H1 (cell line): ENCODE results near the gene MYRIP. TPM values are rescaled to one million over a fixed set of nuclear protein-coding genes. Genes with fewer than 3 reads are reported as not detected.

Experiments used
- CTCF ChIA-PET: fragments of 300-600 bp; sonication (Branson Sonifier 250); formaldehyde crosslinking; loops from one replicate; lab custom pipeline; 2021; ENCODE audit not compliant: partially characterized antibody; lab: Charles Lee
- POLR2A ChIA-PET: fragments of 300-600 bp; sonication (Branson Sonifier 250); formaldehyde crosslinking; loops from one replicate; lab custom pipeline; 2021; ENCODE audit warnings: inconsistent platforms; ENCODE audit not compliant: partially characterized antibody; lab: Charles Lee
- DNase-seq, 2 experiments: peaks; one replicate each; pipeline versions ENCODE4 v3.0.0 to v3.0.0-alpha.2; 2010 to 2022; ENCODE audit warnings: low spot score in 2 of 2, low read depth in 1 of 2, mixed read lengths in 1 of 2
- FAIRE-seq: peaks from 2 replicates; lab custom pipeline; 2011; peaks lifted over from hg19 to GRCh38; lab: Jason Lieb, UNC
- H2AFZ ChIP-seq: 2 replicates; pipeline ENCODE4 v1.8.1; 2012; ENCODE audit warnings: low read length, inconsistent platforms
- H2AK5ac ChIP-seq: 2 replicates; pipeline ENCODE4 v1.6.1; 2013; ENCODE audit warnings: low read depth, low read length
- H2BK120ac ChIP-seq: replicated peaks from 2 replicates; pipeline ENCODE3; 2013; ENCODE audit warnings: low read depth, low read length, inconsistent platforms
- H2BK12ac ChIP-seq: 2 replicates; pipeline ENCODE4 v1.6.1; 2013; ENCODE audit warnings: low read depth, low read length
- H2BK15ac ChIP-seq: 2 replicates; pipeline ENCODE4 v1.6.1; 2013; ENCODE audit warnings: low read length
- H2BK20ac ChIP-seq: 2 replicates; pipeline ENCODE4 v1.6.1; 2013; ENCODE audit warnings: low read length
- H2BK5ac ChIP-seq: 2 replicates; pipeline ENCODE4 v1.6.1; 2013; ENCODE audit warnings: low read depth, low read length
- H3K14ac ChIP-seq: 2 replicates; pipeline ENCODE4 v1.6.1; 2013; ENCODE audit warnings: inconsistent platforms; ENCODE audit not compliant: insufficient read length
- H3K18ac ChIP-seq: 2 replicates; pipeline ENCODE4 v1.6.1; 2013; ENCODE audit warnings: low read length; ENCODE audit errors: extremely low read depth
- H3K23ac ChIP-seq: 2 replicates; pipeline ENCODE4 v1.6.1; 2013; ENCODE audit warnings: inconsistent platforms; ENCODE audit not compliant: insufficient read length
- H3K23me2 ChIP-seq: 2 replicates; pipeline ENCODE4 v1.6.1; 2013; ENCODE audit warnings: low read depth, low read length
- H3K27ac ChIP-seq: 2 replicates; pipeline ENCODE4 v1.6.1; 2011; ENCODE audit warnings: low read depth, low read length, inconsistent platforms
- H3K27me3 ChIP-seq, 4 experiments: replicated peaks in 1 of 4; 1 replicate in 1 of 4; 2 replicates in 3 of 4; pipeline versions ENCODE4 v1.6.1 to v1.8.1; 2011 to 2013; ENCODE audit warnings: low read length in 3 of 4, mild to moderate bottlenecking in 3 of 4, inconsistent platforms in 2 of 4, mixed read lengths in 2 of 4, moderate library complexity in 1 of 4; ENCODE audit not compliant: control insufficient read depth in 3 of 4, insufficient read depth in 3 of 4; ENCODE audit errors: extremely low read depth in 1 of 4
- H3K36me3 ChIP-seq, 4 experiments: 2 replicates each; pipeline versions ENCODE4 v1.6.1 to v1.8.1; 2011 to 2013; ENCODE audit warnings: mild to moderate bottlenecking in 4 of 4, low read length in 3 of 4, moderate library complexity in 2 of 4, control low read depth in 1 of 4, inconsistent platforms in 1 of 4; ENCODE audit not compliant: insufficient read depth in 4 of 4, control insufficient read depth in 2 of 4
- H3K4ac ChIP-seq: replicated peaks from 2 replicates; pipeline ENCODE3; 2013; ENCODE audit warnings: low read length, low read depth, mixed read lengths, inconsistent platforms; ENCODE audit not compliant: insufficient read length
- H3K4me1 ChIP-seq, 4 experiments: replicated peaks in 1 of 4; 1 replicate in 1 of 4; 2 replicates in 3 of 4; pipeline versions ENCODE4 v1.6.1 to v1.8.1; 2011 to 2013; ENCODE audit warnings: low read length in 3 of 4, inconsistent platforms in 2 of 4, mixed read lengths in 1 of 4; ENCODE audit not compliant: insufficient read depth in 4 of 4, control insufficient read depth in 3 of 4
- H3K4me2 ChIP-seq, 2 experiments: 2 replicates each; pipeline versions ENCODE4 v1.6.1 to v1.8.1; 2011 to 2013; ENCODE audit warnings: low read depth in 2 of 2, low read length in 2 of 2, control low read depth in 1 of 2, inconsistent platforms in 1 of 2, mild to moderate bottlenecking in 1 of 2; ENCODE audit not compliant: insufficient read depth in 1 of 2
- H3K4me3 ChIP-seq, 4 experiments: fragments of 200-600, 300-600 bp in 1 of 4; sonication (generic), shearing (Covaris generic), sonication (Bioruptor Twin) in 1 of 4; 2 replicates each; pipeline versions ENCODE4 v1.5.1 to v1.8.1; 2011 to 2016; ENCODE audit warnings: low read length in 4 of 4, low read depth in 3 of 4, control low read depth in 2 of 4, inconsistent platforms in 2 of 4, mild to moderate bottlenecking in 2 of 4, mixed read lengths in 1 of 4, moderate library complexity in 1 of 4; ENCODE audit not compliant: insufficient read depth in 2 of 4; ENCODE audit errors: extremely low read depth in 1 of 4
- H3K56ac ChIP-seq: replicated peaks from 2 replicates; pipeline ENCODE3; 2013; ENCODE audit warnings: low read depth, mild to moderate bottlenecking, mixed read lengths, low read length, inconsistent platforms; ENCODE audit not compliant: insufficient read length
- H3K79me1 ChIP-seq: 2 replicates; pipeline ENCODE4 v1.6.1; 2013; ENCODE audit warnings: low read depth, low read length, control low read depth
- H3K79me2 ChIP-seq, 2 experiments: 2 replicates each; pipeline versions ENCODE4 v1.6.1 to v1.8.1; 2012 to 2013; ENCODE audit warnings: low read length in 2 of 2, mild to moderate bottlenecking in 2 of 2, inconsistent platforms in 1 of 2; ENCODE audit not compliant: insufficient read depth in 2 of 2, control insufficient read depth in 1 of 2
- H3K9ac ChIP-seq, 4 experiments: replicated peaks in 1 of 4; 1 replicate in 1 of 4; 2 replicates in 3 of 4; pipeline versions ENCODE4 v1.6.1 to v1.8.1; 2011 to 2013; ENCODE audit warnings: low read depth in 3 of 4, low read length in 3 of 4, control low read depth in 2 of 4, mild to moderate bottlenecking in 2 of 4, moderate library complexity in 2 of 4, inconsistent platforms in 1 of 4; ENCODE audit errors: extremely low read depth in 1 of 4
- H3K9me3 ChIP-seq, 2 experiments: 2 replicates each; pipeline versions ENCODE4 v1.6.1 to v1.8.1; 2012 to 2013; ENCODE audit warnings: mild to moderate bottlenecking in 2 of 2, moderate library complexity in 2 of 2, control low read depth in 1 of 2, inconsistent platforms in 1 of 2, low read depth in 1 of 2, low read length in 1 of 2, mixed read lengths in 1 of 2; ENCODE audit not compliant: insufficient read depth in 2 of 2
- H4K20me1 ChIP-seq, 2 experiments: replicated peaks in 1 of 2; 2 replicates each; pipeline versions ENCODE3 to v1.8.1; 2011 to 2013; ENCODE audit warnings: inconsistent platforms in 2 of 2, low read length in 2 of 2, mild to moderate bottlenecking in 1 of 2; ENCODE audit not compliant: insufficient read depth in 2 of 2, control insufficient read depth in 1 of 2
- H4K5ac ChIP-seq: 2 replicates; pipeline ENCODE4 v1.6.1; 2013; ENCODE audit warnings: low read length, low read depth, mixed read lengths, inconsistent platforms; ENCODE audit not compliant: insufficient read length
- H4K8ac ChIP-seq: 2 replicates; pipeline ENCODE4 v1.8.0; 2013; ENCODE audit warnings: mild to moderate bottlenecking, moderate library complexity, low read length, inconsistent platforms; ENCODE audit not compliant: insufficient read depth; ENCODE audit errors: extremely low read depth
- H4K91ac ChIP-seq: replicated peaks from 2 replicates; pipeline ENCODE3; 2013; ENCODE audit warnings: low read length, mixed read lengths, inconsistent platforms; ENCODE audit not compliant: insufficient read length
- BACH1 ChIP-seq: IDR thresholded peaks from 2 replicates; pipeline ENCODE4 v1.6.1; 2012; ENCODE audit warnings: low read length, improper control_type of control experiment
- BCL11A ChIP-seq, 2 experiments: IDR thresholded peaks; one replicate each; pipeline ENCODE4 v1.6.1; 2011; ENCODE audit warnings: low read depth in 2 of 2, low read length in 2 of 2, mild to moderate bottlenecking in 2 of 2
- CBX5 ChIP-seq: fragments of 300-800, 300-1000 bp; sonication (generic); IDR thresholded peaks from 2 replicates; pipeline ENCODE4 v1.7.1; 2016; ENCODE audit warnings: antibody characterized with exemption, low read length, low read depth
- CREB1 ChIP-seq: IDR thresholded peaks from 2 replicates; pipeline ENCODE4 v1.6.1; 2012; ENCODE audit warnings: inconsistent platforms
- EGR1 ChIP-seq: IDR thresholded peaks from 2 replicates; pipeline ENCODE4 v1.6.1; 2011; ENCODE audit warnings: low read depth, low read length, borderline replicate concordance
- EZH2 ChIP-seq: fragments of 200-600 bp; sonication (generic); IDR thresholded peaks from 2 replicates; pipeline ENCODE4 v1.7.1; 2012; ENCODE audit warnings: low read depth, mild to moderate bottlenecking, moderate library complexity, low read length, inconsistent platforms; ENCODE audit not compliant: severe bottlenecking
- FOSL1 ChIP-seq: IDR thresholded peaks from 2 replicates; pipeline ENCODE4 v1.6.1; 2011; ENCODE audit warnings: mild to moderate bottlenecking, low read depth, low read length, moderate library complexity; ENCODE audit not compliant: insufficient read depth
- HDAC6 ChIP-seq: IDR thresholded peaks from one replicate; pipeline ENCODE4 v1.7.1; 2012; ENCODE audit warnings: low read depth, mild to moderate bottlenecking, inconsistent platforms, low read length, moderate library complexity
- KDM4A ChIP-seq: IDR thresholded peaks from one replicate; pipeline ENCODE4 v1.7.1; 2012; ENCODE audit warnings: low read depth, mild to moderate bottlenecking, moderate library complexity, low read length, inconsistent platforms; ENCODE audit not compliant: severe bottlenecking
- SRF ChIP-seq: IDR thresholded peaks from 2 replicates; pipeline ENCODE4 v1.6.1; 2011; ENCODE audit warnings: mild to moderate bottlenecking, low read depth, low read length, moderate library complexity
- TAF7 ChIP-seq: optimal IDR thresholded peaks from 2 replicates; pipeline ENCODE3; 2011; ENCODE audit warnings: low read depth, mild to moderate bottlenecking, inconsistent platforms, low read length, moderate library complexity, borderline replicate concordance
- TCF12 ChIP-seq: IDR thresholded peaks from 2 replicates; pipeline ENCODE4 v1.6.1; 2011; ENCODE audit warnings: low read depth, mild to moderate bottlenecking, low read length
- WGBS, 2 experiments: shearing (Covaris generic) in 1 of 2; methylation state at CpG; one replicate each; pipeline versions ENCODE4 v1.1.6 to v1.1.7; 2013 to 2015; ENCODE audit warnings: low lambda C conversion rate in 2 of 2, mixed read lengths in 2 of 2, inconsistent platforms in 1 of 2, low coverage in 1 of 2, missing lambda C conversion rate in 1 of 2; ENCODE audit not compliant: insufficient replicate concordance in 2 of 2, insufficient coverage in 1 of 2, insufficient read length in 1 of 2; ENCODE audit errors: extremely low coverage in 1 of 2, missing lambda C conversion rate in 1 of 2; 5-methylcytosine and 5-hydroxymethylcytosine counted together
- polyA plus RNA-seq, 7 experiments: library from polyadenylated mRNA; depleted of rRNA in 3 of 7; stranded (reverse) in 5 of 7; unstranded in 2 of 7; fragments of >200 nt in 5 of 7; fragments of 200-250 nt in 2 of 7; gene quantifications; 1 replicate in 5 of 7; 2 replicates in 1 of 7; 4 replicates in 1 of 7; pipeline versions ENCODE4 v1.2.1 to v1.2.3, GENCODE V29; 2011 to 2013; ENCODE audit warnings: missing spikeins in 2 of 7, mixed read lengths in 2 of 7
- total RNA-seq: library from RNA; stranded (reverse); fragmentation: NEBNext Ultra II Directional; extraction: Animal tissue kit (Norgen Biotek cat#: 25700); gene quantifications from 2 replicates; pipeline ENCODE4 v1.2.1, GENCODE V29; 2021

The MYRIP gene
- total and polyA plus RNA-seq, 2 of the 8 experiments (the other 6 are each of a cell fraction or from before 2014, with no cell fraction given), result 0.54 to 4.3 TPM

DNA sequence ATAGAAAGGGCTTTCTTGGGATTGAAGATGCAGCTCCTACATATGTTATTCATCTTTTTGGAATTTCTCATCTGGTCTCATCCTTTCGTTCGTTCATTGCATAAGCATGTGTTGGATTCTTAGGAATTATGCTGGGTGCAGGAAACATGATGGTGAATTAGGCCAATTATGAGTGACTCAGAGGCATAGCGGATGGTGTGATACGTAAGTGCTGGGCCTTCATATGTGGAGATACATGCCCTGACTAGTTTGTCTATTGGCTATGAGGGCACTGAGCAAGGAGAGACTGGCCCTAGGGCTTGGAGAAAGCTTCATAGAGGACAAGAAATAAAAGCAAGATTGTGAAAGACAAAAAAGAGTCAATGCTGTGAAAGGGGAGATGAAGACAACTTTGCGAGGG, 235.1 kb downstream of the MYRIP start:
- Histone ChIP-seq H3K27me3 (no peaks in the 10 kb centered on the region), H4K5ac (no peak overlapping the region), H3K4ac (no peak overlapping the region), H3K18ac (no peak overlapping the region), H3K4me1 (peaks cover 0 to 5% (median 1%) of the 10 kb centered on the region in 4 experiments; a peak in 3 of 7 replicates), H3K4me2 (no peak overlapping the region), H2BK15ac (no peak overlapping the region), H4K8ac (no peak overlapping the region), H2AFZ (no peak overlapping the region), H2BK12ac (no peak overlapping the region), H3K9ac (no peak overlapping the region), H3K4me3 (no peak overlapping the region), H3K23me2 (no peaks in the 10 kb centered on the region; the same call in 1 of the 2 replicates), H3K79me2 (no peaks in the 10 kb centered on the region), H2AK5ac (no peak overlapping the region), H3K79me1 (no peaks in the 10 kb centered on the region), H2BK120ac (no peak overlapping the region), H3K56ac (no peak overlapping the region), H3K27ac (no peak overlapping the region), H4K20me1 (no peaks in the 10 kb centered on the region), H2BK5ac (no peak overlapping the region), H4K91ac (no peak overlapping the region), H3K9me3 (no peaks in the 10 kb centered on the region), H3K23ac (no peak overlapping the region), H3K14ac (no peak overlapping the region), H3K36me3 (no peaks in the 10 kb centered on the region), H2BK20ac (no peak overlapping the region)
- TF ChIP-seq CREB1 (no peak), FOSL1 (no peak), KDM4A (no peak), EGR1 (no peak), BCL11A (IDR thresholded peaks at IDR 0.05; ENCODE audit: low read depth in 2 of 2, low read length in 2 of 2) (no peak), BACH1 (no peak), EZH2 (no peak), TAF7 (no peak), CBX5 (no peak), SRF (no peak), HDAC6 (no peak), TCF12 (no peak)
- 90% methylated on average over 5 of the region's 5 CpGs; no CpG with 5 or more reads in 1 of the 2 experiments for WGBS, 2 experiments
- ChIA-PET POLR2A (no interaction called here), CTCF (no interaction called here)
- DNase-seq, result no peak
- no peak for FAIRE-seq
